K562 (cell line): ENCODE measurements around the gene IQCM.

Source experiments
- AFF1 ChIP-seq, 2 experiments: fragments of 450-650 bp; IDR thresholded peaks; 2 replicates each; pipeline ENCODE4 v1.6.1; 2018; ENCODE audit warnings: mild to moderate bottlenecking in 2 of 2, low read depth in 1 of 2; ENCODE audit not compliant: partially characterized antibody in 2 of 2
- CTBP1 ChIP-seq: fragments of 450-650 bp; IDR thresholded peaks from 2 replicates; pipeline ENCODE4 v1.6.1; 2016; ENCODE audit warnings: borderline replicate concordance
- CTCF ChIP-seq, 3 experiments: IDR thresholded peaks in 2 of 3; conservative IDR thresholded peaks in 1 of 3; 2 replicates each; pipeline ENCODE4 v1.5.1; 2011 to 2012; ENCODE audit warnings: low read length in 3 of 3, mild to moderate bottlenecking in 3 of 3, control low read depth in 2 of 3, improper control_type of control experiment in 1 of 3, inconsistent platforms in 1 of 3, low read depth in 1 of 3, mixed read lengths in 1 of 3, moderate library complexity in 1 of 3; ENCODE audit not compliant: insufficient read depth in 2 of 3
- FOXA1 ChIP-seq: fragments of 450-650 bp; IDR thresholded peaks from 2 replicates; pipeline ENCODE4 v1.6.1; 2016; ENCODE audit warnings: mild to moderate bottlenecking, borderline replicate concordance
- HMGN3 ChIP-seq: IDR thresholded peaks from 2 replicates; pipeline ENCODE4 v1.6.1; 2011; ENCODE audit warnings: borderline replicate concordance, low read depth, mild to moderate bottlenecking, mixed read lengths, low read length; ENCODE audit not compliant: insufficient read length; ENCODE audit errors: extremely low read depth
- LEF1 ChIP-seq: fragments of 450-650 bp; IDR thresholded peaks from 2 replicates; pipeline ENCODE4 v1.6.1; 2016; ENCODE audit warnings: mild to moderate bottlenecking
- MIER1 ChIP-seq: fragments of 450-650 bp; IDR thresholded peaks from 2 replicates; pipeline ENCODE4 v1.6.1; 2016; ENCODE audit warnings: antibody characterized with exemption, mild to moderate bottlenecking, low read depth
- PKNOX1 ChIP-seq: fragments of 450-650 bp; IDR thresholded peaks from 2 replicates; pipeline ENCODE4 v1.6.1; 2016
- POLR2A ChIP-seq: fragments of 450-650 bp; conservative IDR thresholded peaks from 2 replicates; pipeline ENCODE4 v1.6.1; 2016
- USF2 ChIP-seq: sonication (generic); formaldehyde crosslinking; IDR thresholded peaks from 2 replicates; pipeline ENCODE4 v1.5.0; 2020; ENCODE audit warnings: missing genetic modification reagents

- TF ChIP-seq CTCF (IDR thresholded peaks at IDR 0.05 in 2 of 3, conservative IDR thresholded peaks at IDR 0.05 in 1 of 3; ENCODE audit: insufficient read depth in 2 of 3, low read depth in 1 of 3, low read length in 3 of 3): no peak
- no peak for TF ChIP-seq CTBP1
- no peak for TF ChIP-seq POLR2A
- no peak for TF ChIP-seq AFF1 (IDR thresholded peaks at IDR 0.05; ENCODE audit: low read depth in 1 of 2, partially characterized antibody in 2 of 2)
- TF ChIP-seq FOXA1: no peak
- TF ChIP-seq MIER1: no peak
- TF ChIP-seq LEF1: no peak
- TF ChIP-seq HMGN3: no peak
- no peak for TF ChIP-seq USF2 (CRISPR knock-in tag)
- TF ChIP-seq PKNOX1: no peak
These were observed 416.6 kb downstream of the IQCM start for GRCh38 chr4:149398993-149399392.
